Testis (tissue), 3 donors: ENCODE measurements around the gene GIMAP8. TPM values are rescaled to one million over a fixed set of nuclear protein-coding genes. Genes with fewer than 3 reads are reported as not detected.
"Not testable (repeated sequence)": the region's sequence is repeated elsewhere in the genome, so short reads cannot be mapped to it uniquely, and the experiment has no call there.

Experiments used
- DNase-seq: peaks from one replicate; pipeline ENCODE4 v3.0.0-alpha.2; 2019
- H3K27ac ChIP-seq, 2 donors: fragments of 200-600 bp; sonication (generic); one replicate each; pipeline ENCODE4 v1.5.1; 2019
- H3K27me3 ChIP-seq: fragments of 200-600 bp; sonication (generic); one replicate; pipeline ENCODE4 v1.5.1; 2019
- H3K36me3 ChIP-seq: fragments of 200-600 bp; sonication (generic); one replicate; pipeline ENCODE4 v1.5.1; 2017; ENCODE audit warnings: low read depth; ENCODE audit errors: missing control alignments
- H3K4me1 ChIP-seq: fragments of 200-600 bp; sonication (generic); one replicate; pipeline ENCODE4 v1.5.1; 2019
- H3K4me3 ChIP-seq, 2 donors: fragments of 200-600 bp; sonication (generic); one replicate each; pipeline ENCODE4 v1.5.1; 2017 to 2019
- H3K9me3 ChIP-seq: fragments of 200-600 bp; sonication (generic); one replicate; pipeline ENCODE4 v1.5.1; 2017
- POLR2A ChIP-seq: fragments of 450-650 bp; IDR thresholded peaks from one replicate; pipeline ENCODE4 v1.6.1; 2017; ENCODE audit warnings: antibody characterized with exemption, mild to moderate bottlenecking, moderate library complexity
- WGBS, 2 donors: methylation state at CpG; one replicate each; pipeline ENCODE4 v1.1.5; 2018; 5-methylcytosine and 5-hydroxymethylcytosine counted together
- intact Hi-C: fragments of 100-400 bp; cut with DNase I; formaldehyde crosslinking; loops from one replicate; pipeline ENCODE4 v1.15.1; 2023; ENCODE audit warnings: low total_unique reads
- polyA plus RNA-seq: library from polyadenylated mRNA; stranded (reverse); fragments of 350-450 nt; fragmentation: Illumina TruSeq; extraction: RNeasy Lipid Tissue Mini Kit (QIAGEN cat#74804); gene quantifications from one replicate; pipeline ENCODE4 v1.2.3, GENCODE V29; 2014; ENCODE audit warnings: low read depth, low replicate concordance; ENCODE audit not compliant: insufficient read depth
- total RNA-seq, 2 donors: library from RNA; depleted of rRNA; stranded (reverse); fragments of >200 nt; gene quantifications; one replicate each; pipeline ENCODE4 v1.2.3, GENCODE V29; 2016
- TF ChIP-seq, protein P1 (sequence below), 3 experiments: fragments of 450-650 bp in 2 of 3; fragments of 200-600 bp in 1 of 3; sonication (generic) in 1 of 3; IDR thresholded peaks; one replicate each; pipeline ENCODE4 v1.5.1; 2016 to 2019; ENCODE audit warnings: antibody characterized with exemption in 3 of 3, mild to moderate bottlenecking in 2 of 3, moderate library complexity in 1 of 3

The GIMAP8 gene
- total and polyA plus RNA-seq, 3 donors from 2014 or later, result 3.8 to 6.8 (median 3.8) TPM

DNA sequence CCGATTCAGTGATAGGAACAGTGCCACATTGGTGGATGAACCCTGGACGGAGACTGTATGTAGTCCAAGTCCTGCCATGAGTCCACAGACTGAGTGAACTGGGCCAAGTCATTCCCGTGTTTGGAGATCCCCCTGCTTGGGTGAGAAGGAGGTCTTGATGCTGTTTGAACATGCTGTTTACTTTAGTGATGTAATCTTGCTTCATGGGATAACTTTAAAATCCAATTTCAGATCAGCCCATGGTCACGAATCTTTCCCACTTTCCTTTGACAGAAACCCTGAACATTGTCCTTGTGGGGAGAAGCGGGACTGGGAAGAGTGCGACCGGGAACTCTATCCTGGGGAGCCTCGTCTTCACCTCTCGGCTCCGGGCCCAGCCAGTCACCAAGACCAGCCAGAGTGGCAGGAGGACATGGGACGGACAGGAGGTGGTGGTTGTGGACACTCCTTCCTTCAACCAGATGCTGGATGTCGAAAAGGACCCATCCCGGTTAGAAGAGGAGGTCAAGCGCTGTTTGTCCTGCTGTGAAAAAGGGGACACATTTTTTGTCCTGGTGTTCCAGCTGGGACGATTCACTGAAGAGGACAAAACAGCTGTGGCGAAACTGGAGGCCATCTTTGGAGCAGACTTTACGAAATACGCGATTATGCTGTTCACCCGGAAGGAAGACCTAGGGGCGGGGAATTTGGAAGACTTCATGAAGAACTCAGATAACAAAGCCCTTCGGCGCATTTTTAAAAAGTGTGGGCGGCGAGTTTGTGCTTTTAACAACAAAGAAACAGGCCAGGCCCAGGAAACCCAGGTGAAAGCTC, 26.6 kb downstream of the GIMAP8 start:
- H3K36me3 ChIP-seq, result no peaks in the 10 kb centered on the region
- intact Hi-C loops, result no loop called here
- H3K27ac ChIP-seq, result peak overlapping the region in 1 of 2 donors; percentile 17
- no peak for DNase-seq
- WGBS, 2 donors, result 60 to 71% methylated on average over 25 of the region's 25 CpGs
- H3K27me3 ChIP-seq, result no peaks in the 10 kb centered on the region
- TF ChIP-seq, protein P1, sequence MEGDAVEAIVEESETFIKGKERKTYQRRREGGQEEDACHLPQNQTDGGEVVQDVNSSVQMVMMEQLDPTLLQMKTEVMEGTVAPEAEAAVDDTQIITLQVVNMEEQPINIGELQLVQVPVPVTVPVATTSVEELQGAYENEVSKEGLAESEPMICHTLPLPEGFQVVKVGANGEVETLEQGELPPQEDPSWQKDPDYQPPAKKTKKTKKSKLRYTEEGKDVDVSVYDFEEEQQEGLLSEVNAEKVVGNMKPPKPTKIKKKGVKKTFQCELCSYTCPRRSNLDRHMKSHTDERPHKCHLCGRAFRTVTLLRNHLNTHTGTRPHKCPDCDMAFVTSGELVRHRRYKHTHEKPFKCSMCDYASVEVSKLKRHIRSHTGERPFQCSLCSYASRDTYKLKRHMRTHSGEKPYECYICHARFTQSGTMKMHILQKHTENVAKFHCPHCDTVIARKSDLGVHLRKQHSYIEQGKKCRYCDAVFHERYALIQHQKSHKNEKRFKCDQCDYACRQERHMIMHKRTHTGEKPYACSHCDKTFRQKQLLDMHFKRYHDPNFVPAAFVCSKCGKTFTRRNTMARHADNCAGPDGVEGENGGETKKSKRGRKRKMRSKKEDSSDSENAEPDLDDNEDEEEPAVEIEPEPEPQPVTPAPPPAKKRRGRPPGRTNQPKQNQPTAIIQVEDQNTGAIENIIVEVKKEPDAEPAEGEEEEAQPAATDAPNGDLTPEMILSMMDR (IDR thresholded peaks at IDR 0.05), result no peak
- no peak for TF ChIP-seq POLR2A
- peak overlapping the region; percentile 7 to 31 for H3K4me3 ChIP-seq
- no peaks in the 10 kb centered on the region for H3K4me1 ChIP-seq
- no peaks in the 10 kb centered on the region for H3K9me3 ChIP-seq

DNA sequence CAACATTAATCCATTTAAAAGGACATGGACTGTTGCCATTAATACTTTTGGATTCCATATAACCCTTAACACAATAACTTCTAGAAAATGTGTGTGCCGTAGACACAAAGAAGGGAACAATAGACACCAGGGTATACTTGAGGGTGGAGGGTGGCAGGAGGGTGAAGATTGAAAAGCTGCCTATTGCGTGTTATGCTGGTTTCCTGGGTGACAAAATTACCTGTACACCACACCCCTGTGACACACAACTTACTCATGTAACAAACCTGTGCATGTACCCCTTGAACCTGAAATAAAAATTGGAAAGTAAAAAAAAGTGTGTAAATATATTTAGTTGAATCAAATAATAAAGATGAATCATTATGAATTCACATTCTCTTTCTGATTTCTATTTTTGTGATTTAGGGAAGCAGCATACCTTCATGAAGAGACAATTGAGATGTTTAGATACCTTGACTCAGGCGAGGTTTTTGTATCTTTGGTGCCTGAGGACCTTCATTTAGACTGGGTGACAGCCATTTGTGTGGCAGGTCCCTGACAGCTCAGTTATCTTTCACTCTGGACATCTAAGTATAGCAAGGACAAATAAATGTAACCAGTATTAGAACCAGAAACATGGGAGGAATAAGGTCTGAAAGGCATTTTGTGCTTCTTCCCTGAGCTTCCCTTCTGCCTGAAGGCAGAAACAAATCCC, 28.7 kb downstream of the GIMAP8 start:
- no peak overlapping the region for H3K4me3 ChIP-seq
- TF ChIP-seq, protein P1 (IDR thresholded peaks at IDR 0.05), result no peak
- no peak for TF ChIP-seq POLR2A
- H3K27ac ChIP-seq, result no peak overlapping the region
- no peaks in the 10 kb centered on the region for H3K4me1 ChIP-seq
- intact Hi-C loops, result no loop called here
- DNase-seq, result no peak
- WGBS, 2 donors, result 76 to 79% methylated on average over 3 of the region's 3 CpGs
- H3K9me3 ChIP-seq, result no peaks in the 10 kb centered on the region
- no peaks in the 10 kb centered on the region for H3K27me3 ChIP-seq
- no peaks in the 10 kb centered on the region for H3K36me3 ChIP-seq

DNA sequence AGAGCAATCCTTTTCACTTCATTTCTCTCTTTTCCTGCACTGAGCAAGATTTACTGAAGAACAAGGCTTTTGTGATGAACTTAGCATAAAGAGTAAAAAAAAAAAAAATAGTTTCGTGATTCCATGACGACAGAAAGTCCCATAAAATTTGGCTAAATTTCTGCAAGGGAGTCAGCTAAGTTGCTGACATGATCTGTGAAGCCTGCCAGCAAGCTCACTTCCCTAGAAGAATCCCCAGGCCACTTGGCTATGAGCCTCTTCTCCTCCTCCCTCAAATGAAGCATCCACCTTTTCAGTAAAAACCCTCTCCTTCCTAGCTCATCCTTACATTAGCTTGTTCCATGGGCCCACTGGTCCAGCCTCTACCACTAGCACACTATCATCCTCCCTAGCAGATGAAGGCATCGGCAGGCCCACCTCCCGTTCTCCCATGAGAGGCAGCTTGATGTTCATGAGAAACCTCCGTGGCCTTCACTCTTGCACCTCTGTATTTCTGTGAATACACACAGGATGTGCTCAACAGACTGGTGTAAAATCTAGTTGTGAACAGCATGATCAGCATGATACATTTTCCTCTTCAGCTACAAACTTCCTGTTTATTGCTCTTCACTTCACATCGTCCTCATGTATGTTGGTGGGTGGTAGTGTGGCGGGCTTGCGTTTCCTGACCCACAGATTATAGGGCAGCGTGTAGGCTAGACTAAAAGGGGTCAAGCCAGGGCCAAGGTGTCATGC, 30.9 kb downstream of the GIMAP8 start:
- Histone ChIP-seq H3K4me1 (no peaks in the 10 kb centered on the region), H3K36me3 (no peaks in the 10 kb centered on the region), H3K9me3 (no peaks in the 10 kb centered on the region), H3K27me3 (no peaks in the 10 kb centered on the region), H3K27ac (no peak overlapping the region), H3K4me3 (no peak overlapping the region)
- DNase-seq, result no peak
- intact Hi-C loops, result no loop called here
- TF ChIP-seq, protein P1 (IDR thresholded peaks at IDR 0.05), result no peak
- no peak for TF ChIP-seq POLR2A
- 71 to 76% methylated on average over 9 of the region's 9 CpGs for WGBS, 2 donors

DNA sequence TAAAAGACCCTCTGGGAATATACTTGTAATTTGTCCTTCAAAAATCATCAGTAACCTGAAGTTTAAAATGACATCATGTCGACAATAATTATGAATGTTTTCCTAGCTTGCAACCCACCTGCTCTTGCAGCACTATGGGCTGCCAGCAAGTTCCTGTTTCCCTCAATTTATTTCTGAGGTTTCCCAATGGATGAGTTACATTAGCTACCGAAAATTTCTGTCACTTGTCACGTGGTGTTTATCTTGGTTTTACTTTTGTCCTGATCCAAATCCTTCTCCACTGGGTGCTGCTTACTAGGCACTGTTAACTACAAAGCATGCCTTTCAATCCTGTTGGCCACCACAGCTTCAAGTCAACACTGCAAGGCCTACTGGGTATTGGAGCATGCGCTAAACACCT, 31.5 kb downstream of the GIMAP8 start:
- H3K27me3 ChIP-seq, result no peaks in the 10 kb centered on the region
- intact Hi-C loops, result no loop called here
- H3K27ac ChIP-seq, result no peak overlapping the region
- DNase-seq, result no peak
- H3K4me1 ChIP-seq, result no peaks in the 10 kb centered on the region
- H3K4me3 ChIP-seq, result no peak overlapping the region
- 85 to 88% methylated on average over 4 of the region's 4 CpGs for WGBS, 2 donors
- H3K9me3 ChIP-seq, result no peaks in the 10 kb centered on the region
- no peaks in the 10 kb centered on the region for H3K36me3 ChIP-seq
- TF ChIP-seq POLR2A, result no peak
- TF ChIP-seq, protein P1 (IDR thresholded peaks at IDR 0.05), result no peak

DNA sequence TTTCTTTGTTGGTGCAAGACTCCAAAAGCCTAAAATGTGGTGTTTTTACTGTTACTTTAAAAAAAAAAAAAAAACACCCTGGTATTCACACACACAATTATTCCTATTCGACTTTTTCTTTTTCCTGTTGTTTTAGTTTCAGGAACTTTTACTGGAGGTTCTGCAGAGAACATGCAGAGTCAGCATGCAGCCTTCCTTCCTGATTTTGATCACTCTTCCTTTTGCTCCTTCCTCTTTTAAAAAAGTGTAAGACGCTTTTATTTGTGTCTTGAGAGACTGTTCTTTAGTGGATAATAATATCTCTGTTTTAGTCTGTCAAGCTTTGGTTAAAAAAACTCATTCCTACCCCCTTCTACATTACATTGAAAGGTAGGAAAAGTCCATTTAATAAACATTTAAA, 33.1 kb downstream of the GIMAP8 start:
- H3K36me3 ChIP-seq, DNase-seq, H3K27ac ChIP-seq, H3K4me1 ChIP-seq, H3K27me3 ChIP-seq, H3K9me3 ChIP-seq, intact Hi-C loops, H3K4me3 ChIP-seq: not testable (repeated sequence)
- 50 to 55% methylated on average over 2 of the region's 2 CpGs for WGBS, 2 donors

DNA sequence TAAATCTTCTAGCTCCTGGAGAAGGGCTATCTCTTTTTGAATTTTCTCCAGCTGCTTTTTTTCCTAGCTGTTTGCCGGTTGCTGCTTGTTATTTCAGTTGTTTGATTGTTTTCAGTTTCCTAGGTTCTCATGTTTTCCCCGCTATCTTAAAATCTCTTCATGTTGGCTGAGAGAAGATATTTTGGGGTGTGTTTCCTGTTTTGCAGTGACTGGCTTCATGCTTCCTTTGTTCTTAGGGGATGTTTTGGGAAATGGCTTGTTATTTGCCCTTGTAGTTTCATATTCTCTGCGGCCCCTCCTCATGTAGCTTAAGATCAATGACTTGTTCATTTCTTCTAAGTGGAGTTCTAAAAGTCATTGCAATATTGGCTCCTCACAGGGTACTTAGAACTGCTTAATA, 33.6 kb downstream of the GIMAP8 start:
- 66 to 67% methylated on average over 3 of the region's 3 CpGs for WGBS, 2 donors
- H3K27ac ChIP-seq, H3K4me3 ChIP-seq, H3K9me3 ChIP-seq, H3K36me3 ChIP-seq, H3K27me3 ChIP-seq, intact Hi-C loops, DNase-seq, H3K4me1 ChIP-seq: not testable (repeated sequence)
